H1 (cell line): ENCODE data around the gene TPPP.
"Not testable (repeated sequence)": the region's sequence is repeated elsewhere in the genome, so short reads cannot be mapped to it uniquely, and the experiment has no call there.

Experiments
- ATF2 ChIP-seq: IDR thresholded peaks from 2 replicates; pipeline ENCODE4 v1.6.1; 2012; ENCODE audit warnings: low read length, inconsistent platforms
- BACH1 ChIP-seq: IDR thresholded peaks from 2 replicates; pipeline ENCODE4 v1.6.1; 2012; ENCODE audit warnings: low read length, improper control_type of control experiment
- CHD1 ChIP-seq: IDR thresholded peaks from 2 replicates; pipeline ENCODE4 v1.6.1; 2012; ENCODE audit warnings: low read depth, low read length, improper control_type of control experiment
- CHD2 ChIP-seq: IDR thresholded peaks from 2 replicates; pipeline ENCODE4 v1.6.1; 2012; ENCODE audit warnings: low read length, improper control_type of control experiment
- CTCF ChIP-seq, 3 experiments: IDR thresholded peaks; 1 replicate in 2 of 3; 2 replicates in 1 of 3; pipeline versions ENCODE4 v1.5.1 to v1.6.1; 2011; ENCODE audit warnings: low read length in 3 of 3, mild to moderate bottlenecking in 3 of 3, inconsistent platforms in 2 of 3, low read depth in 1 of 3, moderate library complexity in 1 of 3; ENCODE audit not compliant: insufficient read depth in 1 of 3; ENCODE audit errors: control extremely low read depth in 1 of 3
- E2F6 ChIP-seq: IDR thresholded peaks from 2 replicates; pipeline ENCODE4 v1.6.1; 2012; ENCODE audit warnings: inconsistent platforms
- EP300 ChIP-seq, 2 experiments: IDR thresholded peaks; 1 replicate in 1 of 2; 2 replicates in 1 of 2; pipeline ENCODE4 v1.6.1; 2011 to 2012; ENCODE audit warnings: low read depth in 2 of 2, low read length in 2 of 2, mild to moderate bottlenecking in 2 of 2, borderline replicate concordance in 1 of 2, inconsistent platforms in 1 of 2, moderate library complexity in 1 of 2
- EZH2 ChIP-seq: fragments of 200-600 bp; sonication (generic); IDR thresholded peaks from 2 replicates; pipeline ENCODE4 v1.7.1; 2012; ENCODE audit warnings: low read depth, mild to moderate bottlenecking, moderate library complexity, low read length, inconsistent platforms; ENCODE audit not compliant: severe bottlenecking
- KDM5A ChIP-seq: fragments of 200-600 bp; IDR thresholded peaks from 2 replicates; pipeline ENCODE4 v1.7.1; 2012; ENCODE audit warnings: mild to moderate bottlenecking, low read length, inconsistent platforms, mixed read lengths
- POLR2A ChIP-seq, 2 experiments: IDR thresholded peaks; 1 replicate in 1 of 2; 2 replicates in 1 of 2; pipeline ENCODE4 v1.6.1; 2011; ENCODE audit warnings: low read depth in 2 of 2, low read length in 2 of 2, mild to moderate bottlenecking in 2 of 2; ENCODE audit errors: control extremely low read depth in 1 of 2
- SRF ChIP-seq: IDR thresholded peaks from 2 replicates; pipeline ENCODE4 v1.6.1; 2011; ENCODE audit warnings: mild to moderate bottlenecking, low read depth, low read length, moderate library complexity
- USF2 ChIP-seq: IDR thresholded peaks from 2 replicates; pipeline ENCODE4 v1.6.1; 2011; ENCODE audit warnings: low read length, improper control_type of control experiment

- TF ChIP-seq CHD2; E2F6; EP300 (IDR thresholded peaks at IDR 0.05; ENCODE audit: borderline replicate concordance in 1 of 2, low read depth in 2 of 2, low read length in 2 of 2); KDM5A; ATF2; CHD1; POLR2A (IDR thresholded peaks at IDR 0.05; ENCODE audit: control extremely low read depth in 1 of 2, low read depth in 2 of 2, low read length in 2 of 2); EZH2; BACH1; SRF; USF2: not testable (repeated sequence)
- peak; percentile 27 to 40 (median 37) for TF ChIP-seq CTCF (IDR thresholded peaks at IDR 0.05; ENCODE audit: control extremely low read depth in 1 of 3, insufficient read depth in 1 of 3, low read depth in 1 of 3, low read length in 3 of 3)
Observed at GRCh38 chr5:727087-727486, 33.9 kb upstream of the TPPP start.
